Trophoblast cell (in vitro differentiated cells and primary cell): Measurements from ENCODE around the gene NFATC2.

Source experiments
- DNase-seq, 2 donors: peaks; one replicate each; pipeline ENCODE4 v3.0.0-alpha.2; 2016
- H2AFZ ChIP-seq: 2 replicates; pipeline ENCODE4 v1.6.1; 2013; ENCODE audit warnings: low read length, moderate library complexity, mild to moderate bottlenecking; ENCODE audit not compliant: insufficient read depth, poor library complexity
- H2AK5ac ChIP-seq: 2 replicates; pipeline ENCODE4 v1.6.1; 2013; ENCODE audit warnings: mild to moderate bottlenecking, low read length
- H2BK120ac ChIP-seq: 2 replicates; pipeline ENCODE4 v1.6.1; 2013; ENCODE audit warnings: low read length, mild to moderate bottlenecking, moderate library complexity; ENCODE audit not compliant: insufficient read depth, poor library complexity
- H2BK12ac ChIP-seq: 2 replicates; pipeline ENCODE4 v1.6.1; 2013; ENCODE audit warnings: mild to moderate bottlenecking, low read length, moderate library complexity
- H2BK5ac ChIP-seq: 2 replicates; pipeline ENCODE4 v1.6.1; 2013; ENCODE audit warnings: low read length, low read depth, moderate library complexity, mild to moderate bottlenecking; ENCODE audit not compliant: poor library complexity
- H3K14ac ChIP-seq: 2 replicates; pipeline ENCODE4 v1.6.1; 2013; ENCODE audit warnings: mild to moderate bottlenecking, low read length
- H3K18ac ChIP-seq: 2 replicates; pipeline ENCODE4 v1.6.1; 2013; ENCODE audit warnings: mild to moderate bottlenecking, low read length
- H3K23ac ChIP-seq: 2 replicates; pipeline ENCODE4 v1.6.1; 2013; ENCODE audit warnings: low read length
- H3K27ac ChIP-seq: 2 replicates; pipeline ENCODE4 v1.5.1; 2013; ENCODE audit warnings: low read depth, mild to moderate bottlenecking, inconsistent platforms, low read length, moderate library complexity
- H3K27me3 ChIP-seq: 2 replicates; pipeline ENCODE4 v1.6.1; 2013; ENCODE audit warnings: inconsistent platforms, mild to moderate bottlenecking, low read length, moderate library complexity; ENCODE audit not compliant: insufficient read depth
- H3K36me3 ChIP-seq, 2 experiments: 1 replicate in 1 of 2; 2 replicates in 1 of 2; pipeline ENCODE4 v1.6.1; 2013; ENCODE audit warnings: low read length in 2 of 2, mild to moderate bottlenecking in 2 of 2, moderate library complexity in 1 of 2; ENCODE audit not compliant: insufficient read depth in 2 of 2, control insufficient read depth in 1 of 2
- H3K4ac ChIP-seq: 2 replicates; pipeline ENCODE4 v1.6.1; 2013; ENCODE audit warnings: low read depth, mild to moderate bottlenecking, low read length, moderate library complexity
- H3K4me1 ChIP-seq, 2 experiments: 1 replicate in 1 of 2; 2 replicates in 1 of 2; pipeline ENCODE4 v1.6.1; 2013; ENCODE audit warnings: low read length in 2 of 2, mild to moderate bottlenecking in 2 of 2, moderate library complexity in 1 of 2; ENCODE audit not compliant: insufficient read depth in 2 of 2, control insufficient read depth in 1 of 2
- H3K4me2 ChIP-seq: 2 replicates; pipeline ENCODE4 v1.6.1; 2013; ENCODE audit warnings: inconsistent platforms, mild to moderate bottlenecking, low read length, moderate library complexity
- H3K4me3 ChIP-seq: 2 replicates; pipeline ENCODE4 v1.5.1; 2013; ENCODE audit warnings: mild to moderate bottlenecking, low read depth, low read length, inconsistent platforms
- H3K79me1 ChIP-seq: one replicate; pipeline ENCODE4 v1.6.1; 2013; ENCODE audit warnings: low read length
- H3K79me2 ChIP-seq: 2 replicates; pipeline ENCODE4 v1.6.1; 2013; ENCODE audit warnings: low read length, mild to moderate bottlenecking; ENCODE audit not compliant: control insufficient read depth, insufficient read depth, poor library complexity
- H3K9ac ChIP-seq: 2 replicates; pipeline ENCODE4 v1.6.1; 2013; ENCODE audit warnings: mild to moderate bottlenecking, low read length
- H3K9me3 ChIP-seq: 2 replicates; pipeline ENCODE4 v1.6.1; 2013; ENCODE audit warnings: low read depth, mild to moderate bottlenecking, control low read depth, inconsistent platforms, low read length; ENCODE audit not compliant: insufficient read depth
- H4K12ac ChIP-seq: 2 replicates; pipeline ENCODE4 v1.6.1; 2013; ENCODE audit warnings: low read depth, mild to moderate bottlenecking, low read length, moderate library complexity
- H4K8ac ChIP-seq: 2 replicates; pipeline ENCODE4 v1.6.1; 2013; ENCODE audit warnings: low read depth, mild to moderate bottlenecking, low read length, moderate library complexity
- H4K91ac ChIP-seq: one replicate; pipeline ENCODE4 v1.6.1; 2013; ENCODE audit warnings: low read depth, mild to moderate bottlenecking, low read length, moderate library complexity
- WGBS: extraction: QIAGEN DNeasy Blood & Tissue Kit; methylation state at CpG from one replicate; pipeline ENCODE4 v1.1.7; 2013; ENCODE audit warnings: missing lambda C conversion rate; ENCODE audit not compliant: insufficient read length, insufficient coverage; ENCODE audit errors: extremely low coverage; 5-methylcytosine and 5-hydroxymethylcytosine counted together

The NFATC2 gene

GRCh38 chr20:51469046-51469445, 73.5 kb downstream of the NFATC2 start:
- WGBS = no CpG with 5 or more reads among the region's 6 CpGs
- H2BK120ac ChIP-seq = no peak overlapping the region
- H3K4me1 ChIP-seq = no peaks in the 10 kb centered on the region
- H3K27me3 ChIP-seq = no peaks in the 10 kb centered on the region
- H3K4ac ChIP-seq = no peak overlapping the region
- H3K14ac ChIP-seq = no peak overlapping the region
- no peaks in the 10 kb centered on the region for H3K9me3 ChIP-seq
- no peak overlapping the region for H4K12ac ChIP-seq
- H3K18ac ChIP-seq = no peak overlapping the region
- H3K9ac ChIP-seq = no peak overlapping the region
- no peaks in the 10 kb centered on the region for H3K79me1 ChIP-seq
- no peak overlapping the region for H3K4me3 ChIP-seq
- H2BK12ac ChIP-seq = no peak overlapping the region
- no peak overlapping the region for H4K8ac ChIP-seq
- no peak overlapping the region for H2BK5ac ChIP-seq
- peaks cover 9 to 17% of the 10 kb centered on the region in 2 experiments for H3K36me3 ChIP-seq
- no peak overlapping the region for H3K4me2 ChIP-seq
- H3K27ac ChIP-seq = no peak overlapping the region
- no peak overlapping the region for H3K23ac ChIP-seq
- no peak overlapping the region for H4K91ac ChIP-seq
- no peak overlapping the region for H2AK5ac ChIP-seq
- no peak overlapping the region for H2AFZ ChIP-seq
- DNase-seq = no peak
- no peaks in the 10 kb centered on the region for H3K79me2 ChIP-seq

- Histone ChIP-seq H3K4me1 (no peaks in the 10 kb centered on the region), H2BK120ac (no peak overlapping the region), H3K18ac (no peak overlapping the region), H3K4ac (no peak overlapping the region), H3K79me2 (no peaks in the 10 kb centered on the region), H2AFZ (no peak overlapping the region), H3K4me2 (no peak overlapping the region), H2BK5ac (no peak overlapping the region), H2AK5ac (no peak overlapping the region), H3K9ac (no peak overlapping the region), H4K12ac (no peak overlapping the region), H3K23ac (no peak overlapping the region), H3K9me3 (no peaks in the 10 kb centered on the region), H4K8ac (no peak overlapping the region), H3K4me3 (no peak overlapping the region), H4K91ac (peak overlapping the region; percentile 13), H3K36me3 (peaks cover 7 to 15% of the 10 kb centered on the region in 2 experiments), H3K79me1 (no peaks in the 10 kb centered on the region), H3K14ac (no peak overlapping the region), H3K27me3 (no peaks in the 10 kb centered on the region), H2BK12ac (peak overlapping the region; percentile 25), H3K27ac (no peak overlapping the region)
- WGBS = no CpG with 5 or more reads among the region's 7 CpGs
- no peak for DNase-seq
These were observed 73.9 kb downstream of the NFATC2 start for GRCh38 chr20:51468636-51469035.

- H3K4me1 ChIP-seq = no peaks in the 10 kb centered on the region
- no peak overlapping the region for H4K12ac ChIP-seq
- no peak overlapping the region for H3K23ac ChIP-seq
- peak overlapping the region; percentile 25 for H2BK12ac ChIP-seq
- no peak overlapping the region for H3K4me3 ChIP-seq
- H3K9me3 ChIP-seq = no peaks in the 10 kb centered on the region
- H3K9ac ChIP-seq = no peak overlapping the region
- no peak overlapping the region for H4K8ac ChIP-seq
- no peak overlapping the region for H4K91ac ChIP-seq
- H2AFZ ChIP-seq = no peak overlapping the region
- H3K4me2 ChIP-seq = no peak overlapping the region
- no peaks in the 10 kb centered on the region for H3K79me1 ChIP-seq
- WGBS = no CpG with 5 or more reads among the region's 10 CpGs
- peaks cover 10 to 11% of the 10 kb centered on the region in 2 experiments for H3K36me3 ChIP-seq
- H2BK120ac ChIP-seq = no peak overlapping the region
- H3K14ac ChIP-seq = no peak overlapping the region
- DNase-seq = no peak
- H3K4ac ChIP-seq = no peak overlapping the region
- no peak overlapping the region for H3K18ac ChIP-seq
- no peaks in the 10 kb centered on the region for H3K27me3 ChIP-seq
- no peak overlapping the region for H2BK5ac ChIP-seq
- no peaks in the 10 kb centered on the region for H3K79me2 ChIP-seq
- no peak overlapping the region for H3K27ac ChIP-seq
- H2AK5ac ChIP-seq = no peak overlapping the region
These were observed 74.4 kb downstream of the NFATC2 start for GRCh38 chr20:51467956-51468626.

- no peaks in the 10 kb centered on the region for H3K27me3 ChIP-seq
- no peak overlapping the region for H2BK12ac ChIP-seq
- H3K4ac ChIP-seq = no peak overlapping the region
- H3K18ac ChIP-seq = no peak overlapping the region
- H3K4me1 ChIP-seq = peaks cover 8 to 10% of the 10 kb centered on the region in 2 experiments
- H2AFZ ChIP-seq = no peak overlapping the region
- H3K9me3 ChIP-seq = no peaks in the 10 kb centered on the region
- H3K27ac ChIP-seq = no peak overlapping the region
- WGBS = no CpG with 5 or more reads among the region's 9 CpGs
- DNase-seq = no peak
- H3K79me1 ChIP-seq = peaks cover 2% of the 10 kb centered on the region
- no peak overlapping the region for H3K9ac ChIP-seq
- H4K91ac ChIP-seq = no peak overlapping the region
- no peak overlapping the region for H2BK120ac ChIP-seq
- no peak overlapping the region for H3K4me2 ChIP-seq
- no peak overlapping the region for H3K14ac ChIP-seq
- peaks cover 7 to 12% of the 10 kb centered on the region in 2 experiments for H3K36me3 ChIP-seq
- H2BK5ac ChIP-seq = no peak overlapping the region
- H4K8ac ChIP-seq = no peak overlapping the region
- H4K12ac ChIP-seq = no peak overlapping the region
- H3K23ac ChIP-seq = no peak overlapping the region
- no peaks in the 10 kb centered on the region for H3K79me2 ChIP-seq
- no peak overlapping the region for H3K4me3 ChIP-seq
- peak overlapping the region; percentile 28 for H2AK5ac ChIP-seq
These were observed 78.5 kb downstream of the NFATC2 start for GRCh38 chr20:51463998-51464397.
